ENCODE measurements around the gene EPB41L3. TPM values are rescaled to one million over a fixed set of nuclear protein-coding genes. Genes with fewer than 3 reads are reported as not detected.

The EPB41L3 gene
- total RNA-seq, 1 donor from 2014 or later: 58.1 TPM

DNA sequence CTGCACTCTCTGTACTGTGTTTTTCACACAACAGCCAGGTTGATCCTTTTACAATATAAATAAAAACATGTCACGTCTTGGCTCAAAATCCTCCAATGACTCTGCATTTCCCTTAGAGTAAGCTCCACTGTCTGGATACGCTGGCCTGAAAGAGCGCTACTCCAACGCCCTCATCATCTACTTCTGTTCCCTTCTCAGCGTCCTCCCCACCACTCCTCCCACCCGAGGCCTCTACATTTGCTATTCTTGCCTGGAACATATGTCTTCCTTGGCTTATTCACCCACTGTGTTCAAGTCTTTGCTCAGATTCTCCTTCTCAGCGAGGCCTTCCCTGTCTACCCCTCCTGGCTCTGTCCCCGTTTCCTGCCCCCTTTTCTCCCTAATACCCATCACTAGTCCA, 37.6 kb downstream of the EPB41L3 start:
- no peaks in the 10 kb centered on the region for H3K36me3 Mint-ChIP-seq
- no peaks in the 10 kb centered on the region for H3K27me3 Mint-ChIP-seq
- TF ChIP-seq, protein P1, sequence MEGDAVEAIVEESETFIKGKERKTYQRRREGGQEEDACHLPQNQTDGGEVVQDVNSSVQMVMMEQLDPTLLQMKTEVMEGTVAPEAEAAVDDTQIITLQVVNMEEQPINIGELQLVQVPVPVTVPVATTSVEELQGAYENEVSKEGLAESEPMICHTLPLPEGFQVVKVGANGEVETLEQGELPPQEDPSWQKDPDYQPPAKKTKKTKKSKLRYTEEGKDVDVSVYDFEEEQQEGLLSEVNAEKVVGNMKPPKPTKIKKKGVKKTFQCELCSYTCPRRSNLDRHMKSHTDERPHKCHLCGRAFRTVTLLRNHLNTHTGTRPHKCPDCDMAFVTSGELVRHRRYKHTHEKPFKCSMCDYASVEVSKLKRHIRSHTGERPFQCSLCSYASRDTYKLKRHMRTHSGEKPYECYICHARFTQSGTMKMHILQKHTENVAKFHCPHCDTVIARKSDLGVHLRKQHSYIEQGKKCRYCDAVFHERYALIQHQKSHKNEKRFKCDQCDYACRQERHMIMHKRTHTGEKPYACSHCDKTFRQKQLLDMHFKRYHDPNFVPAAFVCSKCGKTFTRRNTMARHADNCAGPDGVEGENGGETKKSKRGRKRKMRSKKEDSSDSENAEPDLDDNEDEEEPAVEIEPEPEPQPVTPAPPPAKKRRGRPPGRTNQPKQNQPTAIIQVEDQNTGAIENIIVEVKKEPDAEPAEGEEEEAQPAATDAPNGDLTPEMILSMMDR (conservative IDR thresholded peaks at IDR 0.05): no peak
- H3K4me3 Mint-ChIP-seq: no peak overlapping the region
- no peaks in the 10 kb centered on the region for H3K9me3 Mint-ChIP-seq
- no peak overlapping the region for H3K27ac Mint-ChIP-seq
- H3K4me1 Mint-ChIP-seq (ENCODE audit: unreplicated experiment): peaks cover 12% of the 10 kb centered on the region
- DNase-seq (ENCODE audit: extremely low spot score, unreplicated experiment): no peak

DNA sequence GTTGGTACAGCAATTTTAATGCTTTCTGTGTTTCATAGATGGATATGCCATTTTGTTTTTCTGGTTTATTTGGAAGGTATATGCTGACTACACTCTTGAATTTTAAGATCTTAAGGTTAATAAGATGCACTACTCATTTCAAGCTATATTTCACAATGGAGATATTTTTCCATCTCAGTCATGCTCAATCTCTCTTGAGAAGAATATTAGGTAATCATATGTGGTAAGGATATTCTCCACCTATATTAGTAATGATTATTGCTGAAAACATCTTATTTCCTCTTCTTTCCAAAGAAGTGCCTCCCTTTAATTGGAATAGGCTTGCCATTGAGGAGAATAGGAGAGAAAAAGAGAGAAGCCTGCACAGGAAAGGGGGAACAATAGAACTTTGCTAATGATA, 40.1 kb downstream of the EPB41L3 start:
- Mint-ChIP-seq H3K9me3 (no peaks in the 10 kb centered on the region), H3K4me3 (no peak overlapping the region), H3K27me3 (no peaks in the 10 kb centered on the region), H3K27ac (no peak overlapping the region), H3K36me3 (no peaks in the 10 kb centered on the region), H3K4me1 (ENCODE audit: unreplicated experiment) (no peaks in the 10 kb centered on the region)
- TF ChIP-seq, protein P1 (conservative IDR thresholded peaks at IDR 0.05): no peak
- no peak for DNase-seq (ENCODE audit: extremely low spot score, unreplicated experiment)

DNA sequence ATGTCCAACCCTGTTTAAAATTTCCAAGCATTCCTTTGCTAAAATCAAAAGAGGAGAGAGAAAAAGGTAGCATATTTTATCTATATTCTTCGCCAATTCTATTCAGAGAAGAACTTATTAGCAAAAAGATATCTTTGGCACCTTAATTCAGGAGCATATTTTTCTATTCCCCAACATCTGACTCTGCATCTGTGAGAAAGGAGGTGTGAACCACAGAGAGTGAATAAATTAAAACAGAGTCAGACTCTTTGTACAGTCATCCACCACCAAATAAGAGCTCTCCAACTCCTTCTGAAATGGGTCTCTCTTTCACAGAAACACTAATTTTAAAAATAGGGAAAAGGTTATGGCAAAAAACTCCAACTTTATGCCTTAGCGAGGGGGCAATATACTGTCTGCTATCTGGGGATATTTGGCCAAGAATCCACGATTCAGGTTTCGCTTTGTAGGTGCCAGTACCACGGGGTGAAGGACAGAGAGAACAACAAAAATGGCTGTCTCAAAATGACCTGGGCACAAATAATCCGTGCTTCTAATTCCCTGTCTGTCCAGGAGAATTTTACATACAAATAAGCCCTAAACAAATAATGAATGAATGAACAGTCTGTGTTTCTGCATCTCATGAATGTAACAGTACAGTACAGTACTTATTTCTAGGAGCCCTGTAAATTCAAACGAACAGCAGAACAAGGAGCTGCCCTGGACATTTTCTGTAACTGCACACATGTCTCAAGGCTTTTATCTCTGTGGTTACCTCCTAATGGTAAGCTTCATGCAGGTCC, 43.4 kb downstream of the EPB41L3 start:
- H3K27ac Mint-ChIP-seq: no peak overlapping the region
- H3K4me1 Mint-ChIP-seq (ENCODE audit: unreplicated experiment): peaks cover 7% of the 10 kb centered on the region
- no peaks in the 10 kb centered on the region for H3K9me3 Mint-ChIP-seq
- DNase-seq (ENCODE audit: extremely low spot score, unreplicated experiment): no peak
- no peaks in the 10 kb centered on the region for H3K36me3 Mint-ChIP-seq
- no peaks in the 10 kb centered on the region for H3K27me3 Mint-ChIP-seq
- TF ChIP-seq, protein P1 (conservative IDR thresholded peaks at IDR 0.05): no peak
- H3K4me3 Mint-ChIP-seq: no peak overlapping the region

DNA sequence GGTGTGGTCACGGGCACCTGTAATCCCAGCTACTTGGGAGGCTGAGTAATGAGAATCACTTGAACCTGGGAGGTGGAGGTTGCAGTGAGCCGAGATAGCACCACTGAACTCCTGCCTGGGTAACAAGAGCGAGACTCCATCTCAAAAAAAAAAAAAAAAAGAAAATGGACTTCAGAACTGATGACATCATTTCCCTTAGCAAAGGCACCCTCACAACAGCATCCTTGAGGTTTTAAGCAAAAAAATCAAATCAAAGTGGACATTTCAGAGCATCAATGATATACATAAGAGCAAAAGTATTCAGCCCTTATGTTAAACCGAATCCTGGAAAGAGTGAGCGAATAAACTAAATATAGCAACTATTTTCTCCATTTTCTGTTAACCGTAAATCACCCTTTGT, 45.3 kb downstream of the EPB41L3 start:
- DNase-seq (ENCODE audit: extremely low spot score, unreplicated experiment): no peak
- TF ChIP-seq, protein P1 (conservative IDR thresholded peaks at IDR 0.05): no peak
- peaks cover 7% of the 10 kb centered on the region for H3K4me1 Mint-ChIP-seq (ENCODE audit: unreplicated experiment)
- H3K27me3 Mint-ChIP-seq: no peaks in the 10 kb centered on the region
- H3K27ac Mint-ChIP-seq: no peak overlapping the region
- no peak overlapping the region for H3K4me3 Mint-ChIP-seq
- H3K36me3 Mint-ChIP-seq: no peaks in the 10 kb centered on the region
- H3K9me3 Mint-ChIP-seq: no peaks in the 10 kb centered on the region

DNA sequence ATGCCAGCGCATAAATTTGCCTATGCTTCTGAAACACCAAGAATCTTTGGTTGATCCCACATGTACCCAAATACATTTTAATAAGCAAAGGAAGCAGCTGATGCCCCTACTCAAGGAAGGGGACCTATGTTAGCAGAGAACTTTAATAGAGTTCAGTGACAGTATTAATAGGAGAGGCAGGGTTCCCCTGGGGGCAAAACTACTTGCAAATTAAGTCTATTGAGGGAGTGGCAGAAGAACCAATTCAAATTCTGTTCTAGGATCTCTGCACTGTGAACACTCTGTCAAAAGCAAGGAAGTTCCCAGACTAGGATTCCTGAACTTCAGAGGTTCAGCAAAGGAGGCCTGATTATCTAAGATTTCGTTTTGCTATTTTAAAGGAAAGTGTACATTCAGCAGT, 47.5 kb downstream of the EPB41L3 start:
- Mint-ChIP-seq H3K36me3 (no peaks in the 10 kb centered on the region), H3K4me1 (ENCODE audit: unreplicated experiment) (peaks cover 7% of the 10 kb centered on the region), H3K27me3 (no peaks in the 10 kb centered on the region), H3K27ac (no peak overlapping the region), H3K4me3 (no peak overlapping the region), H3K9me3 (no peaks in the 10 kb centered on the region)
- no peak for DNase-seq (ENCODE audit: extremely low spot score, unreplicated experiment)
- TF ChIP-seq, protein P1 (conservative IDR thresholded peaks at IDR 0.05): no peak
